Measurements from ENCODE around the gene CDH18.

DNA sequence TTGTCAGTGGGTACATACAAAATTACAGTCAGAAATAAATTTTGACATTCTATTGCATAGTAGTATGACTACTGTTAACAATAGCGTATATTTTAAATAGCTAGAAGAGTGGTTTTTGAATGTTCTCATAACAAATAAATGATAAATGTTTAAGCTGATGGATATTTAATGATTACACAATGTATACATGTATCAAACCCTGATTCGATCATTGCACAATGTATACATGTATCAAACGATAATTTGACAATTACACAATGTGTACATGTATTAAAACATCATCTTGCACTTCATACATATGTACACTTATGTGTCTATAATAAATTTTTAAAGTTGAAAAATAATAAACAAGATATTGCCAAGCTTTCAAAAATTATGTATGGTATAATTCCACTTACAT lies 87.7 kb downstream of the CDH18 start:
- TF ChIP-seq, protein P1, sequence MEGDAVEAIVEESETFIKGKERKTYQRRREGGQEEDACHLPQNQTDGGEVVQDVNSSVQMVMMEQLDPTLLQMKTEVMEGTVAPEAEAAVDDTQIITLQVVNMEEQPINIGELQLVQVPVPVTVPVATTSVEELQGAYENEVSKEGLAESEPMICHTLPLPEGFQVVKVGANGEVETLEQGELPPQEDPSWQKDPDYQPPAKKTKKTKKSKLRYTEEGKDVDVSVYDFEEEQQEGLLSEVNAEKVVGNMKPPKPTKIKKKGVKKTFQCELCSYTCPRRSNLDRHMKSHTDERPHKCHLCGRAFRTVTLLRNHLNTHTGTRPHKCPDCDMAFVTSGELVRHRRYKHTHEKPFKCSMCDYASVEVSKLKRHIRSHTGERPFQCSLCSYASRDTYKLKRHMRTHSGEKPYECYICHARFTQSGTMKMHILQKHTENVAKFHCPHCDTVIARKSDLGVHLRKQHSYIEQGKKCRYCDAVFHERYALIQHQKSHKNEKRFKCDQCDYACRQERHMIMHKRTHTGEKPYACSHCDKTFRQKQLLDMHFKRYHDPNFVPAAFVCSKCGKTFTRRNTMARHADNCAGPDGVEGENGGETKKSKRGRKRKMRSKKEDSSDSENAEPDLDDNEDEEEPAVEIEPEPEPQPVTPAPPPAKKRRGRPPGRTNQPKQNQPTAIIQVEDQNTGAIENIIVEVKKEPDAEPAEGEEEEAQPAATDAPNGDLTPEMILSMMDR (IDR thresholded peaks at IDR 0.05; ENCODE audit: poor library complexity, severe bottlenecking) = no peak
- TF ChIP-seq EZH2 (IDR thresholded peaks at IDR 0.05; ENCODE audit: borderline replicate concordance, insufficient read depth, low read length, poor library complexity, severe bottlenecking) = no peak
- no peak for TF ChIP-seq POLR2AphosphoS5 (IDR thresholded peaks at IDR 0.05)
- TF ChIP-seq RAD21 (conservative IDR thresholded peaks at IDR 0.05) = no peak
- TF ChIP-seq SMC3 (conservative IDR thresholded peaks at IDR 0.05; ENCODE audit: poor library complexity) = no peak
- TF ChIP-seq EP300 (conservative IDR thresholded peaks at IDR 0.05; ENCODE audit: poor library complexity, severe bottlenecking) = no peak
- no peak for TF ChIP-seq MXI1 (conservative IDR thresholded peaks at IDR 0.05; ENCODE audit: poor library complexity, severe bottlenecking)
- TF ChIP-seq, protein P2, sequence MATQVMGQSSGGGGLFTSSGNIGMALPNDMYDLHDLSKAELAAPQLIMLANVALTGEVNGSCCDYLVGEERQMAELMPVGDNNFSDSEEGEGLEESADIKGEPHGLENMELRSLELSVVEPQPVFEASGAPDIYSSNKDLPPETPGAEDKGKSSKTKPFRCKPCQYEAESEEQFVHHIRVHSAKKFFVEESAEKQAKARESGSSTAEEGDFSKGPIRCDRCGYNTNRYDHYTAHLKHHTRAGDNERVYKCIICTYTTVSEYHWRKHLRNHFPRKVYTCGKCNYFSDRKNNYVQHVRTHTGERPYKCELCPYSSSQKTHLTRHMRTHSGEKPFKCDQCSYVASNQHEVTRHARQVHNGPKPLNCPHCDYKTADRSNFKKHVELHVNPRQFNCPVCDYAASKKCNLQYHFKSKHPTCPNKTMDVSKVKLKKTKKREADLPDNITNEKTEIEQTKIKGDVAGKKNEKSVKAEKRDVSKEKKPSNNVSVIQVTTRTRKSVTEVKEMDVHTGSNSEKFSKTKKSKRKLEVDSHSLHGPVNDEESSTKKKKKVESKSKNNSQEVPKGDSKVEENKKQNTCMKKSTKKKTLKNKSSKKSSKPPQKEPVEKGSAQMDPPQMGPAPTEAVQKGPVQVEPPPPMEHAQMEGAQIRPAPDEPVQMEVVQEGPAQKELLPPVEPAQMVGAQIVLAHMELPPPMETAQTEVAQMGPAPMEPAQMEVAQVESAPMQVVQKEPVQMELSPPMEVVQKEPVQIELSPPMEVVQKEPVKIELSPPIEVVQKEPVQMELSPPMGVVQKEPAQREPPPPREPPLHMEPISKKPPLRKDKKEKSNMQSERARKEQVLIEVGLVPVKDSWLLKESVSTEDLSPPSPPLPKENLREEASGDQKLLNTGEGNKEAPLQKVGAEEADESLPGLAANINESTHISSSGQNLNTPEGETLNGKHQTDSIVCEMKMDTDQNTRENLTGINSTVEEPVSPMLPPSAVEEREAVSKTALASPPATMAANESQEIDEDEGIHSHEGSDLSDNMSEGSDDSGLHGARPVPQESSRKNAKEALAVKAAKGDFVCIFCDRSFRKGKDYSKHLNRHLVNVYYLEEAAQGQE (IDR thresholded peaks at IDR 0.05; ENCODE audit: borderline replicate concordance) = no peak

All from neural cell (in vitro differentiated cells).